Left ventricle myocardium inferior (tissue), 1 donor: ENCODE results near the gene OPRM1. TPM values are rescaled to one million over a fixed set of nuclear protein-coding genes. Genes with fewer than 3 reads are reported as not detected.

Source experiments
- DNase-seq: peaks from one replicate; pipeline ENCODE4 v3.0.0-alpha.2; 2020
- H3K27ac ChIP-seq: fragments of 200-600 bp; replicated peaks from 2 replicates; pipeline ENCODE4 v1.8.0; 2021
- H3K27me3 ChIP-seq: fragments of 200-600 bp; 2 replicates; pipeline ENCODE4 v1.8.0; 2021; ENCODE audit warnings: low read depth
- H3K36me3 ChIP-seq: fragments of 200-600 bp; 2 replicates; pipeline ENCODE4 v1.8.0; 2021
- H3K4me1 ChIP-seq: fragments of 200-600 bp; 2 replicates; pipeline ENCODE4 v1.8.0; 2021
- H3K4me3 ChIP-seq: fragments of 200-600 bp; 2 replicates; pipeline ENCODE4 v1.8.0; 2021; ENCODE audit warnings: mild to moderate bottlenecking, moderate library complexity
- H3K9me3 ChIP-seq: fragments of 200-600 bp; replicated peaks from 2 replicates; pipeline ENCODE4 v1.8.0; 2021
- CTCF ChIP-seq: fragments of 200-600 bp; IDR thresholded peaks from 2 replicates; pipeline ENCODE4 v1.8.0; 2021; ENCODE audit warnings: antibody characterized with exemption, mild to moderate bottlenecking, borderline replicate concordance
- intact Hi-C: fragments of 100-400 bp; cut with micrococcal nuclease; formaldehyde crosslinking; loops from one replicate; pipeline ENCODE4 v1.11.0; 2022
- total RNA-seq: library from RNA; stranded (reverse); fragmentation: NEBNext Ultra II Directional; extraction: Animal tissue kit (Norgen Biotek cat#: 25700); gene quantifications from one replicate; pipeline ENCODE4 v1.2.1, GENCODE V29; 2021
- donor health status: DM: no; HTN: yes; CAD: no; lungs with severe emphysema.

Gene OPRM1
- total RNA-seq, 1 donor from 2014 or later: not detected

GRCh38 chr6:154274168-154274567, 235.1 kb downstream of the OPRM1 start:
- Histone ChIP-seq H3K27ac (no peak overlapping the region), H3K4me3 (no peak overlapping the region), H3K36me3 (no peaks in the 10 kb centered on the region), H3K4me1 (peaks cover 11% of the 10 kb centered on the region), H3K27me3 (no peaks in the 10 kb centered on the region), H3K9me3 (no peaks in the 10 kb centered on the region)
- no peak for DNase-seq
- intact Hi-C loops: no loop called here
- no peak for TF ChIP-seq CTCF

GRCh38 chr6:154276810-154277628, 238.0 kb downstream of the OPRM1 start:
- peak overlapping the region; percentile 32 for H3K4me3 ChIP-seq
- DNase-seq: no peak
- no peaks in the 10 kb centered on the region for H3K36me3 ChIP-seq
- peak; percentile 71 for TF ChIP-seq CTCF
- no peaks in the 10 kb centered on the region for H3K9me3 ChIP-seq
- intact Hi-C loops: loop anchor here (5.0 kb wide), 1 partner anchor 125 kb away; no protein-coding TSS in a partner anchor
- peaks cover 11% of the 10 kb centered on the region for H3K4me1 ChIP-seq
- H3K27ac ChIP-seq: no peak overlapping the region
- H3K27me3 ChIP-seq: no peaks in the 10 kb centered on the region

- Histone ChIP-seq H3K36me3 (no peaks in the 10 kb centered on the region), H3K4me3 (peak overlapping the region; percentile 32), H3K27ac (no peak overlapping the region), H3K27me3 (no peaks in the 10 kb centered on the region), H3K4me1 (peaks cover 11% of the 10 kb centered on the region), H3K9me3 (no peaks in the 10 kb centered on the region)
- DNase-seq: no peak
- no peak for TF ChIP-seq CTCF
- intact Hi-C loops: loop anchor here (5.0 kb wide), 1 partner anchor 125 kb away; no protein-coding TSS in a partner anchor
Measured at GRCh38 chr6:154277629-154278017, 238.6 kb downstream of the OPRM1 start.

- no peaks in the 10 kb centered on the region for H3K27me3 ChIP-seq
- H3K4me1 ChIP-seq: peaks cover 14% of the 10 kb centered on the region
- intact Hi-C loops: no loop called here
- no peak overlapping the region for H3K27ac ChIP-seq
- H3K4me3 ChIP-seq: no peak overlapping the region
- DNase-seq: no peak
- no peaks in the 10 kb centered on the region for H3K36me3 ChIP-seq
- peaks cover 6% of the 10 kb centered on the region for H3K9me3 ChIP-seq
- no peak for TF ChIP-seq CTCF
Measured at GRCh38 chr6:154280521-154280920, 241.5 kb downstream of the OPRM1 start.

GRCh38 chr6:154284313-154284853, 245.3 kb downstream of the OPRM1 start:
- no peak for DNase-seq
- Histone ChIP-seq H3K36me3 (no peaks in the 10 kb centered on the region), H3K27me3 (no peaks in the 10 kb centered on the region), H3K4me3 (no peak overlapping the region), H3K27ac (no peak overlapping the region), H3K4me1 (peaks cover 5% of the 10 kb centered on the region), H3K9me3 (peaks cover 6% of the 10 kb centered on the region)
- intact Hi-C loops: no loop called here
- TF ChIP-seq CTCF: no peak
